Measurements from ENCODE around the gene EXOSC10. TPM values are rescaled to one million over a fixed set of nuclear protein-coding genes. Genes with fewer than 3 reads are reported as not detected.

Gene EXOSC10
- total RNA-seq, 6 experiments from 2014 or later = 13.4 to 32.4 (median 20.7) TPM

GRCh38 chr1:11143907-11144306, 44.2 kb upstream of the EXOSC10 start:
- 91% methylated on average over 2 of the region's 2 CpGs for WGBS (ENCODE audit: insufficient coverage, low coverage, low lambda C conversion rate, missing lambda C conversion rate)
- Histone ChIP-seq H3K27ac (no peak overlapping the region), H3K9me3 (no peaks in the 10 kb centered on the region), H3K4me3 (no peak overlapping the region), H3K27me3 (no peaks in the 10 kb centered on the region), H3K4me1 (no peaks in the 10 kb centered on the region), H3K36me3 (peaks cover 0 to 43% (median 9%) of the 10 kb centered on the region in 4 donors)
- DNase-seq (peak in 1 of 3 donors; percentile 7), ATAC-seq (no peak)
- TF ChIP-seq CTCF (IDR thresholded peaks at IDR 0.05) (no peak), POLR2A (IDR thresholded peaks at IDR 0.05) (no peak)
- intact Hi-C loops (cut with DNase I) = no loop called here

GRCh38 chr1:11143401-11143800, 43.7 kb upstream of the EXOSC10 start:
- intact Hi-C loops (cut with DNase I) = no loop called here
- H3K27me3 ChIP-seq = no peaks in the 10 kb centered on the region
- no peaks in the 10 kb centered on the region for H3K9me3 ChIP-seq
- H3K4me1 ChIP-seq = no peaks in the 10 kb centered on the region
- WGBS (ENCODE audit: insufficient coverage, low coverage, low lambda C conversion rate, missing lambda C conversion rate) = 96% methylated on average over 5 of the region's 5 CpGs
- TF ChIP-seq POLR2A (IDR thresholded peaks at IDR 0.05) (no peak), CTCF (IDR thresholded peaks at IDR 0.05) (no peak)
- ATAC-seq = no peak
- no peak overlapping the region for H3K27ac ChIP-seq
- no peak overlapping the region for H3K4me3 ChIP-seq
- peak in 1 of 3 donors; percentile 3 for DNase-seq
- H3K36me3 ChIP-seq = peaks cover 0 to 48% (median 10%) of the 10 kb centered on the region in 4 donors

GRCh38 chr1:11142618-11143391, 43.1 kb upstream of the EXOSC10 start:
- WGBS (ENCODE audit: insufficient coverage, low coverage, low lambda C conversion rate, missing lambda C conversion rate) = 92% methylated on average over 3 of the region's 4 CpGs
- no peaks in the 10 kb centered on the region for H3K4me1 ChIP-seq
- H3K36me3 ChIP-seq = peaks cover 0 to 54% (median 12%) of the 10 kb centered on the region in 4 donors
- ATAC-seq (no peak), DNase-seq (peak in 1 of 3 donors; percentile 6)
- H3K4me3 ChIP-seq = no peak overlapping the region
- no peaks in the 10 kb centered on the region for H3K9me3 ChIP-seq
- intact Hi-C loops (cut with DNase I) = no loop called here
- TF ChIP-seq POLR2A (IDR thresholded peaks at IDR 0.05) = no peak
- TF ChIP-seq CTCF (IDR thresholded peaks at IDR 0.05) = no peak
- no peak overlapping the region for H3K27ac ChIP-seq
- H3K27me3 ChIP-seq = no peaks in the 10 kb centered on the region

- ATAC-seq = peak in 1 of 4 donors; percentile 7
- DNase-seq = no peak
- Histone ChIP-seq H3K36me3 (peaks cover 0 to 40% (median 13%) of the 10 kb centered on the region in 4 donors), H3K27ac (no peak overlapping the region), H3K4me1 (peaks cover 0 to 9% (median 4%) of the 10 kb centered on the region in 4 donors), H3K4me3 (no peak overlapping the region), H3K9me3 (no peaks in the 10 kb centered on the region), H3K27me3 (no peaks in the 10 kb centered on the region)
- intact Hi-C loops (cut with DNase I) = no loop called here
- TF ChIP-seq POLR2A (IDR thresholded peaks at IDR 0.05) = no peak
- TF ChIP-seq CTCF (IDR thresholded peaks at IDR 0.05) = no peak
- 83% methylated on average over 1 of the region's 3 CpGs for WGBS (ENCODE audit: insufficient coverage, low coverage, low lambda C conversion rate, missing lambda C conversion rate)
These were observed 39.3 kb upstream of the EXOSC10 start for GRCh38 chr1:11138952-11139351.
